Measurements from ENCODE around the gene SEPTIN5. TPM values are rescaled to one million over a fixed set of nuclear protein-coding genes. Genes with fewer than 3 reads are reported as not detected.
A peak's percentile ranks its signal among the peaks of the same experiment; 100 is the strongest.

The SEPTIN5 gene
- total and polyA plus RNA-seq, 9 of the 15 experiments (the other 6 are each of a cell fraction or from before 2014, with no cell fraction given): 0.03 to 195 (median 119) TPM

GRCh38 chr22:19756288-19757128 lies 42.2 kb downstream of the SEPTIN5 start (continued):
- TF ChIP-seq, protein P1, sequence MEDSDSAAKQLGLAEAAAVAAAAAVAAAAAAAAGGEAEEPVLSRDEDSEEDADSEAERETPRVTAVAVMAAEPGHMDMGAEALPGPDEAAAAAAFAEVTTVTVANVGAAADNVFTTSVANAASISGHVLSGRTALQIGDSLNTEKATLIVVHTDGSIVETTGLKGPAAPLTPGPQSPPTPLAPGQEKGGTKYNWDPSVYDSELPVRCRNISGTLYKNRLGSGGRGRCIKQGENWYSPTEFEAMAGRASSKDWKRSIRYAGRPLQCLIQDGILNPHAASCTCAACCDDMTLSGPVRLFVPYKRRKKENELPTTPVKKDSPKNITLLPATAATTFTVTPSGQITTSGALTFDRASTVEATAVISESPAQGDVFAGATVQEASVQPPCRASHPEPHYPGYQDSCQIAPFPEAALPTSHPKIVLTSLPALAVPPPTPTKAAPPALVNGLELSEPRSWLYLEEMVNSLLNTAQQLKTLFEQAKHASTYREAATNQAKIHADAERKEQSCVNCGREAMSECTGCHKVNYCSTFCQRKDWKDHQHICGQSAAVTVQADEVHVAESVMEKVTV (CRISPR knock-in tag; IDR thresholded peaks at IDR 0.05): no peak
- TF ChIP-seq NFE2 (IDR thresholded peaks at IDR 0.05; ENCODE audit: low read depth) (no peak), C11orf30 (IDR thresholded peaks at IDR 0.05; ENCODE audit: low read depth) (no peak), SRSF9 (IDR thresholded peaks at IDR 0.05; ENCODE audit: borderline replicate concordance, low read depth, low read length) (no peak), MYC (IDR thresholded peaks at IDR 0.05; ENCODE audit: low read depth, low read length) (peak; percentile 90), MYC (CRISPR knock-in tag; IDR thresholded peaks at IDR 0.05; ENCODE audit: borderline replicate concordance, low read depth) (peak; percentile 77; the same call in 1 of the 2 replicates), DDX20 (tag; IDR thresholded peaks at IDR 0.05; ENCODE audit: low read depth) (no peak), ZKSCAN1 (IDR thresholded peaks at IDR 0.05; ENCODE audit: low read depth, low read length) (no peak; the same call in 1 of the 2 replicates), HSF4 (CRISPR knock-in tag; IDR thresholded peaks at IDR 0.05; ENCODE audit: borderline replicate concordance) (no peak), NFIC (IDR thresholded peaks at IDR 0.05) (peak; percentile 73), PTBP1 (IDR thresholded peaks at IDR 0.05; ENCODE audit: low read depth, low read length) (0 out of 2 replicates have a peak, but pooled peaks have one; percentile 57), ZNF668 (CRISPR knock-in tag; IDR thresholded peaks at IDR 0.05) (no peak), PCBP2 (IDR thresholded peaks at IDR 0.05; ENCODE audit: low read depth, low read length, poor library complexity, severe bottlenecking) (no peak), ZNF511 (CRISPR knock-in tag; IDR thresholded peaks at IDR 0.05) (no peak), THRB (CRISPR knock-in tag; conservative IDR thresholded peaks at IDR 0.05) (0 out of 2 replicates have a peak, but pooled peaks have one; percentile 21), TEAD2 (tag; IDR thresholded peaks at IDR 0.05) (no peak), CAMTA2 (CRISPR knock-in tag; conservative IDR thresholded peaks at IDR 0.05) (no peak; the same call in 1 of the 2 replicates), POLR2H (tag; IDR thresholded peaks at IDR 0.05; ENCODE audit: low read depth) (no peak)
- TF ChIP-seq, protein P2, sequence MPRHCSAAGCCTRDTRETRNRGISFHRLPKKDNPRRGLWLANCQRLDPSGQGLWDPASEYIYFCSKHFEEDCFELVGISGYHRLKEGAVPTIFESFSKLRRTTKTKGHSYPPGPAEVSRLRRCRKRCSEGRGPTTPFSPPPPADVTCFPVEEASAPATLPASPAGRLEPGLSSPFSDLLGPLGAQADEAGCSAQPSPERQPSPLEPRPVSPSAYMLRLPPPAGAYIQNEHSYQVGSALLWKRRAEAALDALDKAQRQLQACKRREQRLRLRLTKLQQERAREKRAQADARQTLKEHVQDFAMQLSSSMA (CRISPR knock-in tag; IDR thresholded peaks at IDR 0.05): 0 out of 2 replicates have a peak, but pooled peaks have one; percentile 30
- TF ChIP-seq, protein P3, sequence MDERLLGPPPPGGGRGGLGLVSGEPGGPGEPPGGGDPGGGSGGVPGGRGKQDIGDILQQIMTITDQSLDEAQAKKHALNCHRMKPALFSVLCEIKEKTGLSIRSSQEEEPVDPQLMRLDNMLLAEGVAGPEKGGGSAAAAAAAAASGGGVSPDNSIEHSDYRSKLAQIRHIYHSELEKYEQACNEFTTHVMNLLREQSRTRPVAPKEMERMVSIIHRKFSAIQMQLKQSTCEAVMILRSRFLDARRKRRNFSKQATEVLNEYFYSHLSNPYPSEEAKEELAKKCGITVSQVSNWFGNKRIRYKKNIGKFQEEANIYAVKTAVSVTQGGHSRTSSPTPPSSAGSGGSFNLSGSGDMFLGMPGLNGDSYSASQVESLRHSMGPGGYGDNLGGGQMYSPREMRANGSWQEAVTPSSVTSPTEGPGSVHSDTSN (CRISPR knock-in tag; IDR thresholded peaks at IDR 0.05; ENCODE audit: low read depth): 0 out of 2 replicates have a peak, but pooled peaks have one; percentile 17
- TF ChIP-seq, protein P3 (tag; conservative IDR thresholded peaks at IDR 0.05; ENCODE audit: low read depth): no peak
